Choroid plexus epithelial cell (primary cell): ENCODE measurements around the gene PNPLA2.
A peak's percentile ranks its signal among the peaks of the same experiment; 100 is the strongest.

Experiments used
- DNase-seq: peaks from one replicate; pipeline ENCODE4 v3.0.0-alpha.2; 2010; ENCODE audit warnings: low read depth
- H3K4me3 ChIP-seq: 2 replicates; pipeline ENCODE4 v1.5.1; 2011; ENCODE audit warnings: low read depth, mild to moderate bottlenecking, control low read depth, low read length, moderate library complexity
- TF ChIP-seq, protein P1 (sequence below): conservative IDR thresholded peaks from 2 replicates; pipeline ENCODE4 v1.5.1; 2011; ENCODE audit warnings: low read depth, mild to moderate bottlenecking, control low read depth, inconsistent platforms, low read length, moderate library complexity

PNPLA2 gene

GRCh38 chr11:787084-787675 is 31.5 kb upstream of the PNPLA2 start:
- no peak overlapping the region for H3K4me3 ChIP-seq
- DNase-seq, result no peak
- TF ChIP-seq, protein P1, sequence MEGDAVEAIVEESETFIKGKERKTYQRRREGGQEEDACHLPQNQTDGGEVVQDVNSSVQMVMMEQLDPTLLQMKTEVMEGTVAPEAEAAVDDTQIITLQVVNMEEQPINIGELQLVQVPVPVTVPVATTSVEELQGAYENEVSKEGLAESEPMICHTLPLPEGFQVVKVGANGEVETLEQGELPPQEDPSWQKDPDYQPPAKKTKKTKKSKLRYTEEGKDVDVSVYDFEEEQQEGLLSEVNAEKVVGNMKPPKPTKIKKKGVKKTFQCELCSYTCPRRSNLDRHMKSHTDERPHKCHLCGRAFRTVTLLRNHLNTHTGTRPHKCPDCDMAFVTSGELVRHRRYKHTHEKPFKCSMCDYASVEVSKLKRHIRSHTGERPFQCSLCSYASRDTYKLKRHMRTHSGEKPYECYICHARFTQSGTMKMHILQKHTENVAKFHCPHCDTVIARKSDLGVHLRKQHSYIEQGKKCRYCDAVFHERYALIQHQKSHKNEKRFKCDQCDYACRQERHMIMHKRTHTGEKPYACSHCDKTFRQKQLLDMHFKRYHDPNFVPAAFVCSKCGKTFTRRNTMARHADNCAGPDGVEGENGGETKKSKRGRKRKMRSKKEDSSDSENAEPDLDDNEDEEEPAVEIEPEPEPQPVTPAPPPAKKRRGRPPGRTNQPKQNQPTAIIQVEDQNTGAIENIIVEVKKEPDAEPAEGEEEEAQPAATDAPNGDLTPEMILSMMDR, result no peak

DNA sequence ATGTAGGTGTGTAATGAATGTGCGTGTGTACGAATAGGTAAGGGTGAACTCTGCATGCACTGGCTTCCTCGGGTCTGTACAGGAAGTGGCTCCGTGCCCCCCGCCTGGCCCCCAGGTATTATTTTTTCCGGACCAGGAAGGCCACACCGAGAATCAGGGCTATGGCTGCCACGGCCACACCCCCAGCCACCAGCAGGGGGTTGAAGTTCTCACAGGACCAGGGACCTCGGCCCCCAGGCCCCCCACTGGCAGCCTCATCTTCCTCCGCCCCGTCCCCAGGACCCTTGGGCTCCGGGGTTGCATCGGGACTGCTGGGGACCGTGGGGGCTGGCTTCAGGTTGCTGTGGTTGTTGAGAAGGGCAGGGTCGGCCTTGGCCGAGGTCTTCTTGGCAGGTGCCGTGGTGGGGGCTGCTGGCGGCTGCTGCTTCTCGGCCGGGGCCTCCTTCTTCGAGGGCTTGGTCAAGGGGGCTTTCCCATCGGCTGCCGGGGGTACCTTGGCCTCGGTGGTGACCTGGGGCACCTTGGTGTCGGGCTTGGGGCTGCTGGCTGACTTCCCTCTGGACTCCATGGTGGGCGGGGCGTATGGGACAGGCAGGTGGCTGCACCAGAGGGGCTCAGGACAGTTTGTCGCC is 30.6 kb upstream of the PNPLA2 start:
- no peak overlapping the region for H3K4me3 ChIP-seq
- TF ChIP-seq, protein P1, result peak; percentile 5
- DNase-seq, result no peak

- no peak overlapping the region for H3K4me3 ChIP-seq
- TF ChIP-seq, protein P1, result no peak
- DNase-seq, result no peak
These were observed 29.5 kb upstream of the PNPLA2 start for GRCh38 chr11:788953-789940.

DNA sequence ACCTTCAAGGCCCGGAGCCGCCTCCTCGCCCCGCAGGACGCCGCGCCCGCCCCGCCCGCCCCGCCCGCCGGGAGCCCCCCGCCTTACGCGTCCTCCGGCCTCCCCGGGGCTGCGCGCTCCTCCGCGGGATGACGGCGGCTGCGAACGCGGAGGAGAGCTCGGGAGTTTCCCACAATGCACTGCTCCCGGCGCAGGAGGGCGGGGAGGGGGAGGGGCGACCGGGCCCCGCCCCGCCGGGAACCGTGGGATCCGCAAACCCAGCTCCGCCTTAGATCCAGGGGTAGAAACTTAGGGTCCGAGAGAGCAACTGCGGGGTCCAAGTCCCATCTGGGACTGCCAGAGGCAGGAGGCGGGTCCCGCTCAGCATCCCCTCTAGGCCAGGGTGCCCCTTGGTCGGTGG is 28.8 kb upstream of the PNPLA2 start, which contains the start of gene CEND1:
Gene CEND1 (minus strand): TSS at position 148 of the 400 bp plus-strand sequence. CDS start 1,514 bp downstream, outside the sequence.
- H3K4me3 ChIP-seq, result no peak within 1 kb of the TSS
- peak; percentile 48 for DNase-seq
- TF ChIP-seq, protein P1, result no peak

DNA sequence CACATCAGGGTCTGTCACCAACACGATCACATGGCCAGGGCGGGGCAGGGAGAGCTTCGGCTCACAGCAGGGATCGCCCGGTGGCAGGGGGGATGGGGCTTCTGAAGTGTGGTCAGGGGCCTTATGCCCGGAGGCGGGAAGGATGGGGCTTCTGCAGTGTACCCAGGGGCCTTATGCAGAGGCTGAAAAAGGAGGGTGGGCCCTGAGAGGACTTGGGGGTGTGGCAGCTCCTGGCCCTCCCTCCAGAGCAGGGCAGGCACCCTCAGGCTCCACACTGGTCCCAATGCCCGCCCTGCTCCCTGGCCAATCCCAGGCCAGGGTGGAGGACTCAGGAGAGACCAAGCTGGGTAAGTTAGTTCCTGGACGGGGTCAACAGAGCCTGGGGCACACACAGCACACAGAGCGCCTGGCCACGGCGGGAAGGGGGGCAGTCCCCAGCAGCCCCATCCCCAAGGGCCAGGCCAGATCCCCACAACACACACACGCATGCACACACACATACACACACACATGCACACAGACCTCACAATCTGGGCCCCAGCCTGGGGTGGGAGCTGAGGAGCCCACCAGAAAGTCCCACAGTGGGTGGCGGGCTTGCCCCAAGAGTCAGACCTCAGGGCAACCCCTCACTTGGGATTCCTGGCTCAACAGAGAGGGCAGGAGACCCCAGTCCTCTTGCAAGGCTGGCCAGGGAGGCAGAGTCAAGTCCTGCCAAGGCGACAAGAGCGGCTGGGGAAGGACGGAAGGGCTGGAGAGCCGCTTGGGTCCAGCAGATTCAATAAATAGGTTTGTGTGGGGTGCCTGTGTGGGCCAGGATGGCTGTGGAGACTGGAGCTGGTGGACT is 27.8 kb upstream of the PNPLA2 start:
- TF ChIP-seq, protein P1, result no peak
- H3K4me3 ChIP-seq, result no peak overlapping the region
- DNase-seq, result peak; percentile 53

GRCh38 chr11:791658-792534 is 26.8 kb upstream of the PNPLA2 start:
- DNase-seq, result no peak
- TF ChIP-seq, protein P1, result no peak

More at GRCh38 chr11:791658-792534, 26.8 kb upstream of the PNPLA2 start:
- H3K4me3 ChIP-seq, result no peak overlapping the region
